ENCODE data around the gene ESAM. TPM values are rescaled to one million over a fixed set of nuclear protein-coding genes. Genes with fewer than 3 reads are reported as not detected.
A peak's percentile ranks its signal among the peaks of the same experiment; 100 is the strongest.

ESAM gene
- polyA plus RNA-seq, 1 donor (not counting 4 experiments of a cell fraction or from before 2014, with no cell fraction given), result 0.04 TPM

GRCh38 chr11:124796312-124796711 lies 34.2 kb upstream of the ESAM start:
- Histone ChIP-seq H3K9me3 (ENCODE audit: control insufficient read depth, low read depth, low read length) (no peaks in the 10 kb centered on the region), H3K4me1 (ENCODE audit: control insufficient read depth, extremely low read depth, insufficient read depth, low read length) (peaks cover 20% of the 10 kb centered on the region), H3K4me2 (ENCODE audit: control insufficient read depth, extremely low read depth, insufficient read depth, low read depth, low read length) (no peak overlapping the region), H3K27me3 (ENCODE audit: control insufficient read depth, extremely low read depth, insufficient read depth, low read length) (no peaks in the 10 kb centered on the region), H3K9ac (ENCODE audit: control insufficient read depth, extremely low read depth, insufficient read depth, low read length) (no peak overlapping the region), H3K4me3 (ENCODE audit: control insufficient read depth in 2 of 3, extremely low read depth in 1 of 3, insufficient read depth in 2 of 3, low read depth in 1 of 3, low read length in 3 of 3) (no peak overlapping the region), H3K36me3 (ENCODE audit: control insufficient read depth in 2 of 2, extremely low read depth in 1 of 2, insufficient read depth in 2 of 2, low read length in 2 of 2) (no peaks in the 10 kb centered on the region), H3K9me1 (ENCODE audit: control insufficient read depth, extremely low read depth, insufficient read depth, low read length) (peaks cover under 1% of the 10 kb centered on the region), H2AFZ (ENCODE audit: control insufficient read depth, low read length) (no peak overlapping the region), H3K27ac (ENCODE audit: control insufficient read depth, insufficient read depth, low read length) (no peak overlapping the region), H4K20me1 (ENCODE audit: control insufficient read depth, extremely low read depth, insufficient read depth, low read length) (peaks cover 11% of the 10 kb centered on the region), H3K79me2 (ENCODE audit: control insufficient read depth, insufficient read depth, low read length) (peaks cover 69% of the 10 kb centered on the region)
- no peak for TF ChIP-seq EZH2 (IDR thresholded peaks at IDR 0.05; ENCODE audit: low read length)
- TF ChIP-seq, protein P1, sequence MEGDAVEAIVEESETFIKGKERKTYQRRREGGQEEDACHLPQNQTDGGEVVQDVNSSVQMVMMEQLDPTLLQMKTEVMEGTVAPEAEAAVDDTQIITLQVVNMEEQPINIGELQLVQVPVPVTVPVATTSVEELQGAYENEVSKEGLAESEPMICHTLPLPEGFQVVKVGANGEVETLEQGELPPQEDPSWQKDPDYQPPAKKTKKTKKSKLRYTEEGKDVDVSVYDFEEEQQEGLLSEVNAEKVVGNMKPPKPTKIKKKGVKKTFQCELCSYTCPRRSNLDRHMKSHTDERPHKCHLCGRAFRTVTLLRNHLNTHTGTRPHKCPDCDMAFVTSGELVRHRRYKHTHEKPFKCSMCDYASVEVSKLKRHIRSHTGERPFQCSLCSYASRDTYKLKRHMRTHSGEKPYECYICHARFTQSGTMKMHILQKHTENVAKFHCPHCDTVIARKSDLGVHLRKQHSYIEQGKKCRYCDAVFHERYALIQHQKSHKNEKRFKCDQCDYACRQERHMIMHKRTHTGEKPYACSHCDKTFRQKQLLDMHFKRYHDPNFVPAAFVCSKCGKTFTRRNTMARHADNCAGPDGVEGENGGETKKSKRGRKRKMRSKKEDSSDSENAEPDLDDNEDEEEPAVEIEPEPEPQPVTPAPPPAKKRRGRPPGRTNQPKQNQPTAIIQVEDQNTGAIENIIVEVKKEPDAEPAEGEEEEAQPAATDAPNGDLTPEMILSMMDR (optimal IDR thresholded peaks at IDR 0.05 in 1 of 3, IDR thresholded peaks at IDR 0.05 in 1 of 3, conservative IDR thresholded peaks at IDR 0.05 in 1 of 3; ENCODE audit: extremely low read depth in 1 of 3, insufficient read depth in 2 of 3, low read length in 3 of 3), result no peak
- DNase-seq (ENCODE audit: low read depth, low spot score) (no peak), FAIRE-seq (no peak)
- dilution Hi-C loops (cut with MboI; ENCODE audit: extremely low pct_ligation_motif_present, low sequenced_read_pairs), result no loop called here

DNA sequence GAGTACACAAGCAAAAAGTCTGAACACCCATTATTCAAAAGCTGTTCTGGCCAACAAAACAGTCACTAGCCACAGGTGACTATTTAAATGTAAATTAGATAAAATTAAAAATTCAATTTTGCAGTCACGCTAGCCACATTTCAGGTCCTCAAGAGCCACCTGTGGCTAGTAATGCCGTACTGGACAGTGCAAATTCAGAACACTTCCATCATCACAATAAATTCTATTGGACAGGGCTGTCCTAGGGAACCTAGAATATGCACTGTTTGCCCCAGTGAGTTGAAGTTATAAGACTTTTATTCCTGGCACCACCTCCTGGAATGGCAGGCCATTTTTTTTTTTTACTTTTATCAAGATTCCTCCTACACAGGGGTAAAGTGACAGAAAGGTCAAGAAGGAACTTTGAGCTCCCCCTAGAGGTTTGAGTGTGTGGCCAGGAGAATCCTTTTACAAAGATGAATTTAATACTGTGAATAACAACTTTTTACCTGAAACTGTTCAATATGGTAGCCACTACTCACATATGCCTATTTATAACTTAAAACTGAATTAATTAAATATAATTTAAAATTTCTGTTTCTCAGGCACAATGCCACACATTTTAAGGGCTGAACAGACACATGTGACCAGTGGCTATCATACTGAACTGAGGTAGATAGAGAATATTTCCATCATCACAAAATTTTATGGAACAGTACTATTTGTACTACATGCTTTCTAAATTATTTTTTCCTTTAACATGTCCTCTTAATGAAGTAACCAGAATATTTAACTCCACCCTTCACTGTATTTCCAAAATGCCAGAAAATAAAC lies 31.6 kb upstream of the ESAM start:
- H3K9ac ChIP-seq (ENCODE audit: control insufficient read depth, extremely low read depth, insufficient read depth, low read length), result no peak overlapping the region
- DNase-seq (ENCODE audit: low read depth, low spot score) (peak; percentile 4), FAIRE-seq (no peak)
- TF ChIP-seq, protein P1 (optimal IDR thresholded peaks at IDR 0.05 in 1 of 3, IDR thresholded peaks at IDR 0.05 in 1 of 3, conservative IDR thresholded peaks at IDR 0.05 in 1 of 3; ENCODE audit: extremely low read depth in 1 of 3, insufficient read depth in 2 of 3, low read length in 3 of 3), result peak; percentile 32 to 63 (median 61)
- no peak for TF ChIP-seq EZH2 (IDR thresholded peaks at IDR 0.05; ENCODE audit: low read length)
- H3K4me2 ChIP-seq (ENCODE audit: control insufficient read depth, extremely low read depth, insufficient read depth, low read depth, low read length), result no peak overlapping the region
- no peaks in the 10 kb centered on the region for H3K36me3 ChIP-seq (ENCODE audit: control insufficient read depth in 2 of 2, extremely low read depth in 1 of 2, insufficient read depth in 2 of 2, low read length in 2 of 2)
- H3K9me3 ChIP-seq (ENCODE audit: control insufficient read depth, low read depth, low read length), result no peaks in the 10 kb centered on the region
- H4K20me1 ChIP-seq (ENCODE audit: control insufficient read depth, extremely low read depth, insufficient read depth, low read length), result peaks cover 11% of the 10 kb centered on the region
- H3K27me3 ChIP-seq (ENCODE audit: control insufficient read depth, extremely low read depth, insufficient read depth, low read length), result no peaks in the 10 kb centered on the region
- H3K4me1 ChIP-seq (ENCODE audit: control insufficient read depth, extremely low read depth, insufficient read depth, low read length), result peaks cover 8% of the 10 kb centered on the region
- H3K27ac ChIP-seq (ENCODE audit: control insufficient read depth, insufficient read depth, low read length), result no peak overlapping the region
- peaks cover 2% of the 10 kb centered on the region for H3K9me1 ChIP-seq (ENCODE audit: control insufficient read depth, extremely low read depth, insufficient read depth, low read length)
- H2AFZ ChIP-seq (ENCODE audit: control insufficient read depth, low read length), result no peak overlapping the region
- peaks cover 77% of the 10 kb centered on the region for H3K79me2 ChIP-seq (ENCODE audit: control insufficient read depth, insufficient read depth, low read length)
- no peak overlapping the region for H3K4me3 ChIP-seq (ENCODE audit: control insufficient read depth in 2 of 3, extremely low read depth in 1 of 3, insufficient read depth in 2 of 3, low read depth in 1 of 3, low read length in 3 of 3)
- dilution Hi-C loops (cut with MboI; ENCODE audit: extremely low pct_ligation_motif_present, low sequenced_read_pairs), result no loop called here
